ENCODE measurements around the gene KLF6.
A peak's percentile ranks its signal among the peaks of the same experiment; 100 is the strongest.

- TF ChIP-seq, protein P1, sequence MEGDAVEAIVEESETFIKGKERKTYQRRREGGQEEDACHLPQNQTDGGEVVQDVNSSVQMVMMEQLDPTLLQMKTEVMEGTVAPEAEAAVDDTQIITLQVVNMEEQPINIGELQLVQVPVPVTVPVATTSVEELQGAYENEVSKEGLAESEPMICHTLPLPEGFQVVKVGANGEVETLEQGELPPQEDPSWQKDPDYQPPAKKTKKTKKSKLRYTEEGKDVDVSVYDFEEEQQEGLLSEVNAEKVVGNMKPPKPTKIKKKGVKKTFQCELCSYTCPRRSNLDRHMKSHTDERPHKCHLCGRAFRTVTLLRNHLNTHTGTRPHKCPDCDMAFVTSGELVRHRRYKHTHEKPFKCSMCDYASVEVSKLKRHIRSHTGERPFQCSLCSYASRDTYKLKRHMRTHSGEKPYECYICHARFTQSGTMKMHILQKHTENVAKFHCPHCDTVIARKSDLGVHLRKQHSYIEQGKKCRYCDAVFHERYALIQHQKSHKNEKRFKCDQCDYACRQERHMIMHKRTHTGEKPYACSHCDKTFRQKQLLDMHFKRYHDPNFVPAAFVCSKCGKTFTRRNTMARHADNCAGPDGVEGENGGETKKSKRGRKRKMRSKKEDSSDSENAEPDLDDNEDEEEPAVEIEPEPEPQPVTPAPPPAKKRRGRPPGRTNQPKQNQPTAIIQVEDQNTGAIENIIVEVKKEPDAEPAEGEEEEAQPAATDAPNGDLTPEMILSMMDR (IDR thresholded peaks at IDR 0.05): peak in 1 of 12 donors; percentile 21
- peak; percentile 99 to 100 for TF ChIP-seq POLR2A (IDR thresholded peaks at IDR 0.05)
Measured at GRCh38 chr10:3785251-3785850, 342 bp upstream of the KLF6 start.

All from heart left ventricle (tissue), 13 donors.